ENCODE results near the gene LMNA.
"Not testable (repeated sequence)": the region's sequence is repeated elsewhere in the genome, so short reads cannot be mapped to it uniquely, and the experiment has no call there.

Gene LMNA

GRCh38 chr1:156176610-156177210, 62.2 kb downstream of the LMNA start:
- Histone ChIP-seq H3K9ac (ENCODE audit: insufficient read length, low read depth) (peak overlapping the region; percentile 50), H3K4me1 (ENCODE audit: insufficient read depth, insufficient read length) (peaks cover 36% of the 10 kb centered on the region), H3K27me3 (ENCODE audit: insufficient read depth, insufficient read length) (no peaks in the 10 kb centered on the region), H3K9me3 (ENCODE audit: insufficient read depth, low read length) (no peaks in the 10 kb centered on the region), H3K4me3 (ENCODE audit: insufficient read length, low read depth) (no peak overlapping the region), H3K36me3 (ENCODE audit: insufficient read depth, insufficient read length, low read length) (no peaks in the 10 kb centered on the region)
- no peak for TF ChIP-seq YY1 (IDR thresholded peaks at IDR 0.05; ENCODE audit: insufficient read depth, insufficient read length)
- DNase-seq (ENCODE audit: low read depth, low spot score): no peak

- TF ChIP-seq SUZ12 (IDR thresholded peaks at IDR 0.05; ENCODE audit: extremely low read depth, insufficient read depth, insufficient read length) (no peak), YY1 (IDR thresholded peaks at IDR 0.05; ENCODE audit: insufficient read depth, insufficient read length) (no peak), ZNF274 (IDR thresholded peaks at IDR 0.05; ENCODE audit: low read depth, low read length) (no peak)
- no peak for DNase-seq (ENCODE audit: low read depth, low spot score)
- Histone ChIP-seq H3K9ac (ENCODE audit: insufficient read length, low read depth) (peak overlapping the region; percentile 50), H3K27me3 (ENCODE audit: insufficient read depth, insufficient read length) (no peaks in the 10 kb centered on the region), H3K4me3 (ENCODE audit: insufficient read length, low read depth) (no peak overlapping the region), H3K4me1 (ENCODE audit: insufficient read depth, insufficient read length) (peaks cover 31% of the 10 kb centered on the region), H3K36me3 (ENCODE audit: insufficient read depth, insufficient read length, low read length) (no peaks in the 10 kb centered on the region), H3K9me3 (ENCODE audit: insufficient read depth, low read length) (no peaks in the 10 kb centered on the region)
Measured at GRCh38 chr1:156177919-156178654, 63.6 kb downstream of the LMNA start.

GRCh38 chr1:156180471-156180870, 66.0 kb downstream of the LMNA start:
- H3K9me3 ChIP-seq (ENCODE audit: insufficient read depth, low read length): peaks cover 2% of the 10 kb centered on the region
- peaks cover 27% of the 10 kb centered on the region for H3K4me1 ChIP-seq (ENCODE audit: insufficient read depth, insufficient read length)
- DNase-seq (ENCODE audit: low read depth, low spot score): no peak
- H3K36me3 ChIP-seq (ENCODE audit: insufficient read depth, insufficient read length, low read length): no peaks in the 10 kb centered on the region
- peak overlapping the region; percentile 27 for H3K9ac ChIP-seq (ENCODE audit: insufficient read length, low read depth)
- TF ChIP-seq ZNF274 (IDR thresholded peaks at IDR 0.05; ENCODE audit: low read depth, low read length) (no peak), YY1 (IDR thresholded peaks at IDR 0.05; ENCODE audit: insufficient read depth, insufficient read length) (no peak), SUZ12 (IDR thresholded peaks at IDR 0.05; ENCODE audit: extremely low read depth, insufficient read depth, insufficient read length) (no peak)
- H3K4me3 ChIP-seq (ENCODE audit: insufficient read length, low read depth): no peak overlapping the region
- H3K27me3 ChIP-seq (ENCODE audit: insufficient read depth, insufficient read length): no peaks in the 10 kb centered on the region

GRCh38 chr1:156181391-156181924, 66.9 kb downstream of the LMNA start:
- peaks cover 12% of the 10 kb centered on the region for H3K9me3 ChIP-seq (ENCODE audit: insufficient read depth, low read length)
- peaks cover 24% of the 10 kb centered on the region for H3K4me1 ChIP-seq (ENCODE audit: insufficient read depth, insufficient read length)
- peak; percentile 80 for DNase-seq (ENCODE audit: low read depth, low spot score)
- H3K27me3 ChIP-seq (ENCODE audit: insufficient read depth, insufficient read length); H3K4me3 ChIP-seq (ENCODE audit: insufficient read length, low read depth); H3K36me3 ChIP-seq (ENCODE audit: insufficient read depth, insufficient read length, low read length): not testable (repeated sequence)
- H3K9ac ChIP-seq (ENCODE audit: insufficient read length, low read depth): peak overlapping the region; percentile 8

- H3K36me3 ChIP-seq (ENCODE audit: insufficient read depth, insufficient read length, low read length); H3K4me3 ChIP-seq (ENCODE audit: insufficient read length, low read depth); DNase-seq (ENCODE audit: low read depth, low spot score); H3K27me3 ChIP-seq (ENCODE audit: insufficient read depth, insufficient read length): not testable (repeated sequence)
- Histone ChIP-seq H3K9ac (ENCODE audit: insufficient read length, low read depth) (peak overlapping the region; percentile 46), H3K9me3 (ENCODE audit: insufficient read depth, low read length) (peaks cover 19% of the 10 kb centered on the region), H3K4me1 (ENCODE audit: insufficient read depth, insufficient read length) (peaks cover 16% of the 10 kb centered on the region)
Measured at GRCh38 chr1:156182010-156182779, 67.7 kb downstream of the LMNA start.

GRCh38 chr1:156186347-156187177, 72.1 kb downstream of the LMNA start:
- H3K9ac ChIP-seq (ENCODE audit: insufficient read length, low read depth); H3K27me3 ChIP-seq (ENCODE audit: insufficient read depth, insufficient read length); DNase-seq (ENCODE audit: low read depth, low spot score); H3K4me1 ChIP-seq (ENCODE audit: insufficient read depth, insufficient read length); H3K36me3 ChIP-seq (ENCODE audit: insufficient read depth, insufficient read length, low read length); H3K4me3 ChIP-seq (ENCODE audit: insufficient read length, low read depth): not testable (repeated sequence)
- peaks cover 48% of the 10 kb centered on the region for H3K9me3 ChIP-seq (ENCODE audit: insufficient read depth, low read length)
